Endothelial cell of umbilical vein (primary cell): ENCODE measurements around the gene COQ5. TPM values are rescaled to one million over a fixed set of nuclear protein-coding genes. Genes with fewer than 3 reads are reported as not detected.

ENCODE experiments used
- BruUV-seq: library from RNA; stranded (reverse); fragments of 400-500 nt; replicated peaks from 2 replicates; lab custom pipeline; 2021; lab: Mats Ljungman, UMichigan
- CTCF ChIA-PET: fragments of 300-600, 350-600 bp; sonication (Branson Sonifier 250); formaldehyde crosslinking; loops from one replicate; lab custom pipeline; 2021; ENCODE audit warnings: antibody characterized with exemption, inconsistent platforms; lab: Charles Lee
- POLR2A ChIA-PET: fragments of 300-600, 350-600 bp; sonication (Branson Sonifier 250); formaldehyde crosslinking; loops from one replicate; lab custom pipeline; 2021; ENCODE audit warnings: antibody characterized with exemption, inconsistent platforms; lab: Charles Lee
- DNase-seq: peaks from one replicate; pipeline ENCODE4 v3.0.0-alpha.2; 2011; ENCODE audit warnings: low read depth, low spot score
- FAIRE-seq: peaks from 2 replicates; lab custom pipeline; 2011; peaks lifted over from hg19 to GRCh38; lab: Jason Lieb, UNC
- H2AFZ ChIP-seq: 2 replicates; pipeline ENCODE4 v1.6.0; 2012; ENCODE audit warnings: low read depth, low read length, control low read depth, inconsistent platforms
- H3K27ac ChIP-seq: 2 replicates; pipeline ENCODE4 v1.5.1; 2011; ENCODE audit warnings: low read depth, mild to moderate bottlenecking, control low read depth, low read length, moderate library complexity; ENCODE audit not compliant: insufficient read depth
- H3K27me3 ChIP-seq, 2 experiments: 2 replicates each; pipeline versions ENCODE4 v1.6.0 to v1.6.1; 2011; ENCODE audit warnings: low read length in 2 of 2, mixed read lengths in 1 of 2; ENCODE audit not compliant: control insufficient read depth in 2 of 2, insufficient read depth in 2 of 2
- H3K36me3 ChIP-seq, 2 experiments: 2 replicates in 1 of 2; 3 replicates in 1 of 2; pipeline ENCODE4 v1.5.1; 2011; ENCODE audit warnings: low read length in 2 of 2, mild to moderate bottlenecking in 1 of 2, moderate library complexity in 1 of 2; ENCODE audit not compliant: control insufficient read depth in 2 of 2, insufficient read depth in 2 of 2; ENCODE audit errors: extremely low read depth in 1 of 2
- H3K4me1 ChIP-seq: 3 replicates; pipeline ENCODE4 v1.5.1; 2011; ENCODE audit warnings: mild to moderate bottlenecking, low read length; ENCODE audit not compliant: control insufficient read depth, insufficient read depth; ENCODE audit errors: extremely low read depth
- H3K4me2 ChIP-seq: 2 replicates; pipeline ENCODE4 v1.6.1; 2011; ENCODE audit warnings: low read length, control low read depth, mixed read lengths; ENCODE audit not compliant: insufficient read depth
- H3K4me3 ChIP-seq, 3 experiments: fragments of 200-600 bp in 1 of 3; sonication (generic), shearing (Covaris generic) in 1 of 3; replicated peaks in 1 of 3; 2 replicates each; pipeline ENCODE4 v1.5.1; 2011 to 2016; ENCODE audit warnings: control low read depth in 3 of 3, low read length in 3 of 3, mild to moderate bottlenecking in 2 of 3, inconsistent platforms in 1 of 3, low read depth in 1 of 3, moderate library complexity in 1 of 3; ENCODE audit not compliant: insufficient read depth in 1 of 3
- H3K79me2 ChIP-seq: 2 replicates; pipeline ENCODE4 v1.6.0; 2012; ENCODE audit warnings: low read length, inconsistent platforms; ENCODE audit not compliant: control insufficient read depth, insufficient read depth
- H3K9ac ChIP-seq: replicated peaks from 2 replicates; pipeline ENCODE3; 2011; ENCODE audit warnings: low read length, control low read depth; ENCODE audit not compliant: insufficient read depth; ENCODE audit errors: extremely low read depth
- H3K9me1 ChIP-seq: replicated peaks from 3 replicates; pipeline ENCODE4 v1.6.0; 2011; ENCODE audit warnings: mild to moderate bottlenecking, low read length; ENCODE audit not compliant: control insufficient read depth, insufficient read depth; ENCODE audit errors: extremely low read depth
- H3K9me3 ChIP-seq: replicated peaks from 2 replicates; pipeline ENCODE4 v1.5.1; 2012; ENCODE audit warnings: low read length, inconsistent platforms; ENCODE audit not compliant: control insufficient read depth, insufficient read depth
- H4K20me1 ChIP-seq: replicated peaks from 2 replicates; pipeline ENCODE3; 2011; ENCODE audit warnings: mild to moderate bottlenecking, low read length; ENCODE audit not compliant: control insufficient read depth, insufficient read depth; ENCODE audit errors: extremely low read depth
- EZH2 ChIP-seq: IDR thresholded peaks from 2 replicates; pipeline ENCODE4 v1.6.1; 2012; ENCODE audit warnings: borderline replicate concordance, low read depth, mild to moderate bottlenecking, moderate library complexity, low read length, inconsistent platforms; ENCODE audit not compliant: severe bottlenecking
- FOS ChIP-seq: IDR thresholded peaks from 2 replicates; pipeline ENCODE4 v1.6.1; 2011; ENCODE audit warnings: mild to moderate bottlenecking, low read length, moderate library complexity, borderline replicate concordance; ENCODE audit not compliant: insufficient read depth
- GATA2 ChIP-seq: IDR thresholded peaks from 2 replicates; pipeline ENCODE4 v1.7.0; 2011; ENCODE audit warnings: low read depth, mild to moderate bottlenecking, moderate library complexity, mixed read lengths, low read length; ENCODE audit not compliant: insufficient read length, insufficient read depth
- JUN ChIP-seq: IDR thresholded peaks from 2 replicates; pipeline ENCODE4 v1.6.1; 2011; ENCODE audit warnings: borderline replicate concordance, low read depth; ENCODE audit not compliant: insufficient read length, insufficient read depth
- MYC ChIP-seq: IDR thresholded peaks from one replicate; pipeline ENCODE4 v1.6.1; 2011; ENCODE audit warnings: mild to moderate bottlenecking, low read depth, low read length
- POLR2A ChIP-seq: IDR thresholded peaks from 2 replicates; pipeline ENCODE4 v1.6.1; 2012; ENCODE audit warnings: low read depth, mild to moderate bottlenecking, control low read depth, low read length
- POLR2AphosphoS5 ChIP-seq: IDR thresholded peaks from 2 replicates; pipeline ENCODE4 v1.6.1; 2012; ENCODE audit warnings: low read depth, mild to moderate bottlenecking, control low read depth, low read length, moderate library complexity; ENCODE audit not compliant: insufficient read depth
- dilution Hi-C: fragments of 300-500 bp; cut with MboI; formaldehyde crosslinking; loops from one replicate; pipeline ENCODE4 v1.15.0; 2019; ENCODE audit warnings: low sequenced_read_pairs; ENCODE audit not compliant: extremely low pct_ligation_motif_present
- intact Hi-C: fragments of 100-400 bp; cut with micrococcal nuclease; formaldehyde crosslinking; loops from one replicate; pipeline ENCODE4 v1.10.0; 2022
- polyA plus RNA-seq, 4 experiments: library from polyadenylated mRNA; depleted of rRNA in 3 of 4; stranded (reverse) in 3 of 4; unstranded in 1 of 4; fragments of >200 nt; gene quantifications; 2 replicates each; pipeline versions ENCODE4 v1.2.1 to v1.2.3, GENCODE V29; 2011 to 2012; ENCODE audit warnings: missing spikeins in 1 of 4
- total RNA-seq: library from RNA; stranded (reverse); gene quantifications from 2 replicates; pipeline ENCODE4 v1.2.3, GENCODE V29; 2021
- TF ChIP-seq, protein P1 (sequence below): IDR thresholded peaks from 2 replicates; pipeline ENCODE4 v1.6.1; 2011; ENCODE audit not compliant: insufficient read depth, insufficient read length
- TF ChIP-seq, protein P2 (sequence below), 2 donors: IDR thresholded peaks; 1 replicate in 1 of 2; 2 replicates in 1 of 2; pipeline ENCODE4 v1.5.1; 2011; ENCODE audit warnings: low read length in 2 of 2, mild to moderate bottlenecking in 2 of 2, moderate library complexity in 2 of 2, control low read depth in 1 of 2, inconsistent platforms in 1 of 2, low read depth in 1 of 2; ENCODE audit not compliant: insufficient read depth in 1 of 2; ENCODE audit errors: extremely low read depth in 1 of 2

COQ5 gene
- total and polyA plus RNA-seq, 2 donors (not counting 3 experiments of a cell fraction or from before 2014, with no cell fraction given): 19.7 to 23.7 TPM

DNA sequence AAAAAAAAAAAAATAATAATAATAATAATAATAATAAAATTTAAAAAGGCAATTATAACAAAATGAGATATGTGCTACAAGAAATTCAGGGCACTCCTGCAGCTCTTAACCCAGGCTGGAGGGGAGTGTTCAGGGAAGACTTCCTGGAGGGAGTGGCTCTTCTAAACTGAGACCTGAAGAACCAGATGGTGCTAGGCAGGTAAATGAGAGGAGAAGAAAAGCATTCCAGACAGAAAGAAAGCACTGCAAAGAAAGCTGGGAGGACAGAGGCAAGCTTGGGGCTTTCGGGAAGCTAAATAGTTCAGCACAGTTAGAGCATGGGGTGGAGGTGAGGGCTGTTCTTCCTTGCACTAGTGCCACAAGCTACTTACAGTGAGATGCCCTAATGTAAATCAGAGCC lies 49.5 kb downstream of the COQ5 start:
- intact Hi-C loops: no loop called here
- dilution Hi-C loops: no loop called here
- Histone ChIP-seq H4K20me1 (no peaks in the 10 kb centered on the region), H3K4me1 (peaks cover 5% of the 10 kb centered on the region), H3K9me1 (no peaks in the 10 kb centered on the region), H3K27ac (no peak overlapping the region), H2AFZ (no peak overlapping the region), H3K9ac (no peak overlapping the region), H3K79me2 (no peaks in the 10 kb centered on the region), H3K36me3 (no peaks in the 10 kb centered on the region), H3K4me3 (no peak overlapping the region), H3K4me2 (no peak overlapping the region), H3K9me3 (no peaks in the 10 kb centered on the region), H3K27me3 (no peaks in the 10 kb centered on the region)
- no peak for DNase-seq
- CTCF ChIA-PET: no interaction called here
- POLR2A ChIA-PET: interaction anchor here (0.6 kb wide), 1 partner anchor 197 kb away, joined by 4 read pairs; no protein-coding TSS in a partner anchor
- BruUV-seq: no TSS peak
- no peak for FAIRE-seq
- TF ChIP-seq EZH2 (no peak), FOS (no peak), GATA2 (no peak), JUN (no peak), MYC (no peak), POLR2A (no peak), POLR2AphosphoS5 (no peak)
- TF ChIP-seq, protein P1, sequence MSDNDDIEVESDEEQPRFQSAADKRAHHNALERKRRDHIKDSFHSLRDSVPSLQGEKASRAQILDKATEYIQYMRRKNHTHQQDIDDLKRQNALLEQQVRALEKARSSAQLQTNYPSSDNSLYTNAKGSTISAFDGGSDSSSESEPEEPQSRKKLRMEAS: no peak
- TF ChIP-seq, protein P2, sequence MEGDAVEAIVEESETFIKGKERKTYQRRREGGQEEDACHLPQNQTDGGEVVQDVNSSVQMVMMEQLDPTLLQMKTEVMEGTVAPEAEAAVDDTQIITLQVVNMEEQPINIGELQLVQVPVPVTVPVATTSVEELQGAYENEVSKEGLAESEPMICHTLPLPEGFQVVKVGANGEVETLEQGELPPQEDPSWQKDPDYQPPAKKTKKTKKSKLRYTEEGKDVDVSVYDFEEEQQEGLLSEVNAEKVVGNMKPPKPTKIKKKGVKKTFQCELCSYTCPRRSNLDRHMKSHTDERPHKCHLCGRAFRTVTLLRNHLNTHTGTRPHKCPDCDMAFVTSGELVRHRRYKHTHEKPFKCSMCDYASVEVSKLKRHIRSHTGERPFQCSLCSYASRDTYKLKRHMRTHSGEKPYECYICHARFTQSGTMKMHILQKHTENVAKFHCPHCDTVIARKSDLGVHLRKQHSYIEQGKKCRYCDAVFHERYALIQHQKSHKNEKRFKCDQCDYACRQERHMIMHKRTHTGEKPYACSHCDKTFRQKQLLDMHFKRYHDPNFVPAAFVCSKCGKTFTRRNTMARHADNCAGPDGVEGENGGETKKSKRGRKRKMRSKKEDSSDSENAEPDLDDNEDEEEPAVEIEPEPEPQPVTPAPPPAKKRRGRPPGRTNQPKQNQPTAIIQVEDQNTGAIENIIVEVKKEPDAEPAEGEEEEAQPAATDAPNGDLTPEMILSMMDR (IDR thresholded peaks at IDR 0.05; ENCODE audit: extremely low read depth in 1 of 2, insufficient read depth in 1 of 2, low read depth in 1 of 2, low read length in 2 of 2): no peak
